C4-2B (cell line): ENCODE data around the gene ANKRD53.
"Not testable (repeated sequence)": the region's sequence is repeated elsewhere in the genome, so short reads cannot be mapped to it uniquely, and the experiment has no call there.

Experiments used
- H3K27ac ChIP-seq: fragments of 450-650 bp; 2 replicates; pipeline ENCODE4 v1.5.1; 2017
- CTCF ChIP-seq: fragments of 450-650 bp; conservative IDR thresholded peaks from 2 replicates; pipeline ENCODE4 v1.5.1; 2017; ENCODE audit warnings: mild to moderate bottlenecking
- ZFX ChIP-seq: fragments of 450-650 bp; IDR thresholded peaks from 2 replicates; pipeline ENCODE4 v1.6.1; 2017

The ANKRD53 gene

GRCh38 chr2:70994009-70994698 is 15.7 kb downstream of the ANKRD53 start:
- H3K27ac ChIP-seq, result peak overlapping the region; percentile 75
- TF ChIP-seq CTCF, result no peak
- TF ChIP-seq ZFX, result peak; percentile 45; the same call in 1 of the 2 replicates

DNA sequence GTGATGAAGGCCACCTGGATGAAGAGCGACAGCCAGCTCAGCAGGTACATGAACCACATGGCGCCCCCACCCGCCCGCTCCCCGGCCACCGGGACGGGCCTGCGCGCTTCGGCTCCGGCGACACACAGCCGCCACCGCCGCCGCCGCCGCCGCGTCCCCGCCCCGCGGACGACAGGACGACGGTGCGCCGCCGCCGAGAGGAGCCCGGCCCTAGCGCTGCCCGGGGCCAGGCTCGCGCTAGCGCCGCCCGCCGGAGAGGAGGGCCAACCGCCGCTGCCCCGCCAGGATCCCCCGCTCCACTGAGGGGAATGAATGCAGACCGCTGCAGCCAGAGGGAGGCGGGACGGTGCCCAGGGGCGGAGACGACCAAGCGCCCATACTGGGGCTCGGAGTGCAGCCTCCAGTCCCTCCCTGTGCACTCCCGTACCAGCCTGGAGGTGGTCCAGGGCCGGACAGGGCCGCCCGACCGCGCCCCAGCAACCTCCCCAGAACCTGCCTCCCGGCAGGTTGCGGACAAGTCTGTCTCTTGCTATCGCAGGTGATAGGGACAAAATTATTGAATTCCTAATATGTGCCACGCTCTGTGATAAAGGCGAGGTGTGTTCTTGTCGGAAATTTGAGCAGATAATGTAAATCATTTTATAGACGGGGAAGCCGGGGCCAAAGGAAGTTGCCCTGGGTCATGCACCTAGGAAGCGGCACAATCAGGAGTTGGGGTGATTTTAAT is 16.4 kb downstream of the ANKRD53 start, which contains the start of gene TEX261:
Gene TEX261 (minus strand): TSS at position 175 of the 727 bp plus-strand sequence. CDS start 116 bp downstream, at position 59.
- H3K27ac ChIP-seq, result peak within 1 kb of the TSS; percentile 75
- peak; percentile 85 for TF ChIP-seq CTCF
- TF ChIP-seq ZFX, result no peak

DNA sequence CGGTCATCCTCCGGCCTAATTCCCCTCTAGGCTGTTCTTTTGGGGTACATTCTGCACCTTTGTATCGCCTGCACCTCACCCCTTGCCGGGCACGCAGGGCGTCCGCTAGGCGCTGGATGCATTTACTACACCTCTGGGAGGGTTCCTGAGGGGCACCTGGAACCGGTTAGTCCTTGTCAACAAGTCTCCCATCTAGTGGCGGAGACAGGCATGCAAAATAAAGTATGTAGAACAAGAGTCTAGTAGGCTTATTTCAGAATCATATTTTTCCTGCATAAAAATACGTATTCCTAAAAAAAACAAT is 16.9 kb downstream of the ANKRD53 start:
- peak overlapping the region; percentile 75 for H3K27ac ChIP-seq
- no peak for TF ChIP-seq ZFX
- TF ChIP-seq CTCF, result peak; percentile 13; the same call in 1 of the 2 replicates

DNA sequence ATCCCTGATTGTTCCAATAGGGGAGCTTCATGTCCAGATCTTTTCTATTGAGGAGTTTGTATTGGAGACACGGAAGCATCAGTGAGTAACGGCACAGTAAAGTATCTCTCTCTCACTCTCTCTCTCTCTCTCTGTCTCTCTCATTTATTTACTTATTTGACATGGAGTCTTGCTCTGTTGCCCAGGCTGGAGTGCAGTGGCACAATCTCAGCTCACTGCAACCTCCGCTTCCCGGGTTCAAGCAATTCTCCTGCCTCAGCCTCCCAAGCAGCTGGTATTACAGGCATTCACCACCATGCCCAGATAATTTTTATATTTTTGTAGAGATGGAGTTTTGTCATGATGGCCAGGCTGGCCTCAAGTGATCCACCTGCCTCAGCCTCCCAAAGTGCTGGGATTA is 20.5 kb downstream of the ANKRD53 start:
- H3K27ac ChIP-seq, result not testable (repeated sequence)

GRCh38 chr2:70999362-70999761 is 20.9 kb downstream of the ANKRD53 start:
- TF ChIP-seq CTCF (no peak), ZFX (no peak)
- no peak overlapping the region for H3K27ac ChIP-seq

DNA sequence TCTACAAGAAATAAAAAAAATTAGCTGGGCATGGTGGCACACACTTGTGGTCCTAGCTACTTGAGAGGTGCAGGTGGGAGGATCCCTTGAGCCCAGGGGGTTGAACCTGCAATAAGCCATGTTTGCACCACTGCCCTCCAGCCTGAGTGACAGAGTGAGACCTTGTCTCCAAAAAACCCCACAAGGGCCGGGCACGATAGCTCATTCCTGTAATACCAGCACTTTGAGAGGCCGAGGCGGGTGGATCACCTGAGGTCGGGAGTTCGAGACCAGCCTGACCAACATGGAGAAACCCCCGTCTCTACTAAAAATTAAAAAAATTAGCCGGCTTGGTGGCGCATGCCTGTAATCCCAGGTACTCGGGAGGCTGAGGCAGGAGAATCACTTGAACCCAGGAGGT is 21.5 kb downstream of the ANKRD53 start:
- not testable (repeated sequence) for H3K27ac ChIP-seq

DNA sequence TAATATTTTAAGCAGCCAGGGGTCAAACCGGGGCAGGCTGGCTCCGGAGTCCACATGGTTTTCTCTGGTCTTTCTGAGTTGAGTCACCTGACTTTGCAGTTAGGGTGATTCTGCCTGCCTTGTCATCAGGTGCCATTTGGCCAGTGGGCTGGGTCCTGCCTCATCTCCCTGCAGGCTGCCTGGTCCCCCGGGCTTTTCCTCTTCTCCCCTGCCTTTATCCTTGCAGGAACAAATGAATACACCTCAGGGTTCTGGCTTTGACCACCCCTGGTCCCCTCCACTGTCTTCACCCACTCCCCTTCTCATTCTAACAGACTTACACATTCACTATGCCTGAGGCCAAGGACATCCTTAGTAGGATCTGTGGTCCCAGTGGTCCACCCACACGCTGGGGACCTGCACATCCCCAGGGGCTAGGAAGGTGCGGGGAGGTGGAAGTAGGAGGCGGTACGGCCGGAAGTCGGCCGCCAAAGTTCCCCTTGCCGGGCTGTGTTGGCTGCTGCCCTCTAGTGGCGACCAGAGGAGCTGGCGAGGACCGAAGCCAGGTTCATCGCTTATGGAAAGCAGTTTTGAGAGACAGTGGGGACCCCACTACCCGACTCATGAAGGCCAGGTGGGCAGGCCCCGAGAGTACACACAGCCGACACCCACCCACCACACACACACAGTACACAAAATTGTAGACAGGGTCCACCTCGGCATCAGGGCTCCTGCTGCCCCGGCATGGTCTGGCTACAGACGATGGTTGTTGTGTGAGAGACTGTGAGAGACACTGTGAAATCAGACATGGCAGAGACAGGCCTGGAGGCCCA is 22.6 kb downstream of the ANKRD53 start:
- H3K27ac ChIP-seq, result no peak overlapping the region; the same call in 1 of the 2 replicates
- TF ChIP-seq ZFX (no peak), CTCF (peak; percentile 87)

- TF ChIP-seq CTCF (no peak), ZFX (no peak)
- no peak overlapping the region for H3K27ac ChIP-seq
These were observed 23.1 kb downstream of the ANKRD53 start for GRCh38 chr2:71001592-71001927.
